Right renal pelvis (tissue), 4 donors: Measurements from ENCODE around the gene PNLDC1. TPM values are rescaled to one million over a fixed set of nuclear protein-coding genes. Genes with fewer than 3 reads are reported as not detected.

Source experiments
- DNase-seq, 4 donors: peaks; one replicate each; pipeline ENCODE4 v3.0.0-alpha.2; 2013; ENCODE audit warnings: low read depth in 4 of 4, low spot score in 3 of 4, missing footprints in 1 of 4
- polyA plus RNA-seq, 4 donors: library from polyadenylated mRNA; unstranded; fragments of 120-200 nt; gene quantifications; one replicate each; pipeline ENCODE4 v1.2.1, GENCODE V29; 2013; ENCODE audit not compliant: insufficient read length in 4 of 4

The PNLDC1 gene
- polyA plus RNA-seq, result 1 to 10 TPM in 1 of 4 donors, under 1 TPM in 3; 0.25 to 1.3 (median 0.35) TPM

- DNase-seq, result no peak
Observed at GRCh38 chr6:159800141-159800865, at the start of gene PNLDC1. TSS of gene PNLDC1 (plus strand) at chr6:159800276. CDS start at chr6:159800308, 32 bp downstream.

GRCh38 chr6:159751448-159751847, 48.6 kb upstream of the PNLDC1 start:
- no peak for DNase-seq

- DNase-seq, result no peak
Observed at GRCh38 chr6:159753081-159753872, 46.8 kb upstream of the PNLDC1 start.

GRCh38 chr6:159754401-159754800, 45.7 kb upstream of the PNLDC1 start:
- DNase-seq, result no peak

- no peak for DNase-seq
Observed at GRCh38 chr6:159754959-159755914, 44.8 kb upstream of the PNLDC1 start.

- no peak for DNase-seq
Observed at GRCh38 chr6:159756508-159756907, 43.6 kb upstream of the PNLDC1 start.

GRCh38 chr6:159758031-159759001, 41.8 kb upstream of the PNLDC1 start:
- no peak for DNase-seq

GRCh38 chr6:159759645-159760044, 40.4 kb upstream of the PNLDC1 start:
- DNase-seq, result no peak

GRCh38 chr6:159760602-159761057, 39.4 kb upstream of the PNLDC1 start:
- DNase-seq, result no peak

- DNase-seq, result peak in 2 of 4 donors; percentile 12 to 32
Observed at GRCh38 chr6:159761129-159761872, 38.8 kb upstream of the PNLDC1 start.

GRCh38 chr6:159761873-159762680, 38.0 kb upstream of the PNLDC1 start, which contains the start of gene ACAT2:
TSS of gene ACAT2 (plus strand) at chr6:159762045. CDS start at chr6:159762088, 43 bp downstream.
- peak; percentile 81 to 87 (median 82) for DNase-seq

- no peak for DNase-seq
Observed at GRCh38 chr6:159762681-159763293, 37.3 kb upstream of the PNLDC1 start.

GRCh38 chr6:159766906-159767305, 33.2 kb upstream of the PNLDC1 start:
- DNase-seq, result no peak

GRCh38 chr6:159769470-159769869, 30.6 kb upstream of the PNLDC1 start:
- DNase-seq, result no peak

- DNase-seq, result no peak
Observed at GRCh38 chr6:159772196-159772595, 27.9 kb upstream of the PNLDC1 start.

GRCh38 chr6:159777240-159777904, 22.7 kb upstream of the PNLDC1 start:
- no peak for DNase-seq

GRCh38 chr6:159778131-159778530, 21.9 kb upstream of the PNLDC1 start:
- DNase-seq, result no peak
